GM03348 (cell line): Measurements from ENCODE around the gene PZP.
"Not testable (repeated sequence)": the region's sequence is repeated elsewhere in the genome, so short reads cannot be mapped to it uniquely, and the experiment has no call there.

ENCODE experiments used
- DNase-seq: peaks from one replicate; pipeline ENCODE4 v3.0.0; 2012; ENCODE audit warnings: low spot score

The PZP gene

DNA sequence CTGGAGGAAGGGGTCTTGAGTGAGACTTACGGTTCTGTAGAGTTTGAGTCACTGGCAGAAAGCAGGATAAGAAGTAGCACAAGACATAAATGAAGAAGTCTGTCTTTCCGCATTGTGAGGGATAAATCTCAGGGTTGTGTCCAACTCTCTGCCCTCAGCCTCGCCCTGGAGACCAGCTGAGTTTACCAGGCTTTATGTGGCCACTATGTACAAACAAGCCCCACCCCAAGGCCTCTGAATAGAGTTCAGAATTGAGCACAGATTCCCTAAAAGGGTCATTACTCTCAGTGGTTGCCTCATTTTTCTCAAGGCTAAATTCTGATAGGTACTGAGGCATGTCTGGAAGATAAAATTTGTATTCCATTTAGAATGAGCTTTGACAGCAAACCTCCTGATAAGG lies at the start of gene PZP:
Gene PZP, minus strand, starts transcription at position 167 of the 400 bp plus-strand sequence. Its CDS starts 54 bp downstream, at position 113.
- no peak for DNase-seq

DNA sequence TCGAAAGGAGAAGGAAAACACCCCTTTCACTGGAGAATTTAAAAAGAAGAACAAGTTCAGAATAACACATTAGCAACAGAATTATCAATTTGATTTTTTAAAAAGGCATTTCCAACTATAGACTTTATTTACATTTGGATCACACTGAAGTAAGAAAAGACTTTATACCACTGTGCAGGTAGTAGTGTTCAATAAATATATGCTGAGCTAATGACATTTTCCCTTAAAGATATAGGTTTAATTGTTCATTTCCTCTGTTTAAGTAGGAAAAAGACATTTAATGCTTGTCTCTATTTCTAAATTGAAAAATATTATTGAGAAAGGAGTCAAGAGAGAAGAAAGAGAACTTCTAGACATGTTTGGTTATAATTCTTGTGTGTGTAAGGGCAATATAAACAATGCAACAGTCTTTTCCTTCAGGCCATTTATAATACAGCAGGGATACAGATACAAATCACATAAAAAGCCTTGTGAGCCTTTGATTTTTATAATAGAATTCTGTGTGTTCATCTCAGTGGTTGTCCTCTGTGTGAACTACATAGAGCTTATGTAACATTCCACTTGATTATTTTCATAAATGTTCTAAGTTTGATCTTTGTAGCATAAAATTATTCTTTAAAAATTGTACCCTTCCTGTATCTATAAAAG lies 48.7 kb upstream of the PZP start:
- DNase-seq, result no peak

DNA sequence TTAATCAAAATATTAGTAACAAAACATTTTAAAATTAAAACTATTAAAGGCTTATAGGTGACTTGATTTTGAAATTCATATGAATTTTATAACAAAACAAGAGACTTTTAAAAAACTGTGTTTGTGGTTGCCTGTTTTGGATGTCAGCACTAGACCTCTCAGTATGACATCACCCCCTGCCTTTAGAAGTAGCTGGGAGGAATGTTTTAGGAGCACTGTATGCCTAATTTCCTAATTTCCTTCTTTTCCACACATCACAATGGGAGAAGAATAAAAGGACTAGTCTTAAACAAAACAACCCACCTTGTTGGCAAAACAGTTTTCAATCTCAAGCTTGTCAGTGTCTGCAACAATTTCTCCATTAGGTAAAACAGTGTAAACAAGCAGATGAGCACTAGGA lies 48.1 kb upstream of the PZP start:
- DNase-seq, result no peak

DNA sequence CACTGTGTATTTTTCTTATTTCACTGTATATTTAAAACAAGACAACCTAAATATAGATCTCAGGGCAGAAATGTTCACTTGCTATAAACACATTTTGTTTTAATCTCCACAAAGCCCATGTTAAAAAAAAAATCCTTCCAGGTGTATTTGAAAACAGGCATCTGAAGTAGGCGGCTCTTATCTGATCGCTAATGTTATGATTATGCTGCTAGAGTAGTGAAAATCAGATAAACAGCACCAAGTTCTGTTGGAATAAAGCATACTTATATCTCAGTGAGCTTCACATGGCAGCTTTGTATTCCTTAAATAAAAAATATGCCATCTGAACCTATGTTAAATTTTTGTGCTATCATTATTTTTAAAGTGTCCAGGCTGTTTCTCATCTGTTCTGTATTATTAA lies 47.6 kb upstream of the PZP start:
- no peak for DNase-seq

GRCh38 chr12:9253464-9253863 lies 45.3 kb upstream of the PZP start:
- DNase-seq, result no peak

- not testable (repeated sequence) for DNase-seq
These were observed 44.6 kb upstream of the PZP start for GRCh38 chr12:9252791-9253190.

DNA sequence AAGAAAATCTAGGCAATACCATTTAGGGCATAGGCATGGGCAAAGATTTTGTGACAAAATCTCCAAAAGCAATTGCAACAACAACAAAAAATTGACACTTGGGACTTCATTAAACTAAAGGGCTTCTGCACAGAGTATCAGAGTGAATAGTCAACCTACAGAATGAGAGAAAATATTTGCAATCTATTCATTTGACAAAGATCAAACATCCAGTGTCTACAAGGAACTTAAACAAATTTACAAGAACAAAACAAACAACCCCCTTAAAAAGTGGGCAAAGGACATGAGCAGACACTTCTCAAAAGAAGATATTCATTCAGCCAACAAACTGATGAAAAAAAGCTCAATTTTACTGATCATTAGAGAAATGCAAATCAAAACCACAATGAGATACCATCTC lies 44.1 kb upstream of the PZP start:
- DNase-seq, result no peak

- no peak for DNase-seq
These were observed 40.2 kb upstream of the PZP start for GRCh38 chr12:9248435-9248834.

DNA sequence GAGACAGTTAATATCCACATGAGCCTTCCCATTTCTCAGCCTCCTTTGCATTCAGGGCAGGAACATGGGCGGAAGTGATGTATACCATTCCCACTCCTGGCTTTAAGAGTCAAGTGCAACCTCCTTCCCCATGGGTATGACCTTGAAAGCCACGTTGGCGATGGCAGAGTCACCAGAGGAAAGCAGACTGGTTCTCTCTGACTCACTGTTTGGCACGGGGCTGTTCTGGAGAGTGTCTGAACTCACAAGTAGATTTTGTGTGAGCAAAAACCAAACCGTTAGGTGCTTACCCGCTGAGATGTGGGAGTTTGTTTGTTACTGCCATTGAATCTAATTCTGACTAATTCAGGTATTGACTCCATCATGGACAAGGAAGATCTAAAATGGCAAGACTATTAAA lies 36.7 kb upstream of the PZP start:
- DNase-seq, result no peak

DNA sequence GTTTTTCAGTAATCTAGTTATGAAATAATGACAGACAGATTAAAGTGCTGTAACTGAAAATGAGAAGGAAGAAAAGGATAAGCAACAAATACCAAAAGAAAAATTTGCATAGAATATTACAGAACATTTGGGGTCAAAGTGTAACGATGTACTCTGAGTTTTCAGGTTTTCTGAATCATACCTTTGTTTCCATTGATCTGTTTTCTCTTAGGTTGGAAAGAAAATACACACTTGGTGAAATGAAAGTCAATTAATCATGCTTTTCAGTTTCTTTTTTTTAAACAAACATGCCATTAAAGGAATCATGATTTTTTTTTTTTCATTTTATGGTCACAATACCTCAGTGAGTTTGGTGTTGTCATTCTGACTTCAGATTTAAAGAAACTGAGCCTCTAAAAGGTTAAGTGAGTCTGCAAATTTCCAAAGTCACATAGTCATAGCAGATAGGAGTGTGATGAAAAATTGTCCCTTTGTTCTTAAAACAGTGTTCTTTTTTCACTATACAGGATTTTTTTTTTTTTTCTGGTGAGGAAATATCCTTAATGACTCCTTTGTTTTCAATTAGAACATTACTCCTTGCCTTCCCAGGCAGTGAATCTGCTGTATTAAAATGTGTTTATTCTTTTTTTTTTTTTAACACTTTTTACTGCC lies 35.9 kb upstream of the PZP start:
- DNase-seq, result no peak

GRCh38 chr12:9241301-9241700 lies 33.1 kb upstream of the PZP start:
- no peak for DNase-seq

DNA sequence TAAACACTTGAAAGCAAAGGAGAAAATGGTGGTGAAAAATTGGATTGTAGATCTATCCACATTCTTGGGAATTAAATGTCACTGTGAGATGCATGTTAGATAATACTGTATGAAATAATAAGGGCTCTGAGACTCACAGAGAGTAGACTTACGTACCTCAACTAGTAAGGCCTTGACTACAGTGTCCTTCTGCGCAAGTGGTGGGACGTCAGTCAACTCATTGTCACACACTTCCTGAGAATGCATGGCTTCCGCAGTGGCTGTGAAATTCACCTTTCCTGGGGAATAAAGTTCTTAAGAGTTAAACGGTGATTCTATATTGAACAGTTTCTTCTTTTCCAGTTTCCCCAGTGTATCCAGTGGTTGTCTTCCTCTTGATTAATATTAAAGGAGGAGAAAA lies 32.6 kb upstream of the PZP start:
- DNase-seq, result no peak

DNA sequence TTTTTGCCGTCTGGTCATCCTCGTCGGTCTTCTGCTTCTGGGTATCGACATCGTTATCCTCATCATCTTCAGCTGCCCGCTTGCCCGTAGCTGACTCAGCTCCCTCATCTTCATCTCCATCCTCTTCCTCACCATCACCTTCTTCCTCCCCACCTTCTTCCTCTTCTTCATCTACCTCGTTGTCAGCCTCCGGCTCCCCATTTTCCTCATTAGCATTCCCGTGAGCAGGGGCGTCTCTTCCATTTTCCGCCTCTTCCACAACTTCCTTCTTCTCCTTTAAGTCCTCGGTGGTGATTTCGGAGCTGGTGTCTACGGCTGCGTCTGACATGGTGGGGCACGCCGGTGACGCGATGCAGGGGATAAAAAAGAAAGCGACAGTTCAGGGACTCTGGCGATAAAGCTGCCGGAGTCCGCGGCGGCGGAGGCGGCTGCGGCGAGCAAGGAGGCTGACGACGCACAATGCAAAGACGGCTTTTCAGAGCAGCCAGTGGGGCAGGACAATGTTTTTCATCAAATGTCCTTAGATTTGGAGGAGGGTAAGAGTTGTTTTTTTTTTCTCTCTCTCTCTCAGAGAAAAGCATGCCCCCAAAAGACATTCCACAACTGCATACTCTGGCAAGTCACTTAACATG lies 31.9 kb upstream of the PZP start:
- not testable (repeated sequence) for DNase-seq

DNA sequence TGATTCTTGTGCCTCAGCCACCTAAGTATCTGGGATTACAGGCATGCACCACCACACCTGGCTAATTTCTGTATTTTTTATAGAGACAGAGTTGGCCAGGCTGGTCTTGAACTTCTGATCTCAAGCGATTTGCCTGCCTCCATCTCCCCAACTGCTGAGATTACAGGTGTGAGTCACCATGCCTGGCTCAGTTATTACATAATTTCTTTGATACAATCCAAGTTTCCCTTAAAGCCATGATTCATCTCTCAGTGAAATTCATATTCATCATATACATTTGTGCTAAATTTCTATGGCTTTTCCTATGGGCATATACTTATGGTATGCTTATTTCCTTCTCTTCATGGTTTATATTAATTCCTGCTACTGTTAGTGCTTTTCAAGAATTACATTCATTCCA lies 29.1 kb upstream of the PZP start:
- no peak for DNase-seq

- DNase-seq, result no peak
These were observed 27.3 kb upstream of the PZP start for GRCh38 chr12:9235519-9235918.

- DNase-seq, result no peak
These were observed 19.8 kb upstream of the PZP start for GRCh38 chr12:9227950-9228349.

DNA sequence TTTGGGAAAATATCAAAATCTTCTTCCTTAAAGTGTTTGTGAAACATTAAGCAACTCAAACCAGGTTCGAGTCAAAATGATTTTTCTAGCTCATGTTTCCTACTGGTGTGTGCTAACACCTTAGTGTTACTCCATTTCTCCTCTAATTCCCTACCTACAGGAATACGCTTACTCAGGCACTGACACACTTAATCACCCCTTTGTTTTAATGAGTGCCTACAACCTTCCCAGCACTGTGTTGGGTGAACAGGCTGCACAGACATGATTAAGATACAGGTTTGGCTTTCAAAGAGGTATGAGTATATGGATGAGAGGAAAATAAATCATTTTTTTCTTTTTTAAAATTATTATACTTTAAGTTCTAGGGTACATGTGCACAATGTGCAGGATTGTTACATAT lies 15.6 kb upstream of the PZP start:
- DNase-seq, result no peak

DNA sequence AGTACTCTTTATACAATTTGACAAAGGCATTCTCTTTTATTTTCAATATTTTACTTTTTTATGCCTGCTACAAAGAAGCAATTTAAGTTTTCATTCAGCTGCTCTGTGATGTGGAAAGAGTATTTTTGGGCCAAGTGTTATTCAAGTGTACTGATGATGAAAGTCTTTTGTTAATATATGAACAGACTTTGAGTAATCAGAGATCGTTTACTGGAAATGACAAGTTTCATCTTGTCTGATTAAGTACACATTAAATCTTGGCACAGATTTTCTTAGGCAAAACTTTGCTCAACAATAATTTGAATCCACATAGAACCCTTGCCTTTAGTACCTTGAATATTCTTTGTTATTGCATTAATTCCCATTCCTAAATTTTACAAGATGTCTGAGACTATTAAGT lies 13.3 kb upstream of the PZP start:
- no peak for DNase-seq

DNA sequence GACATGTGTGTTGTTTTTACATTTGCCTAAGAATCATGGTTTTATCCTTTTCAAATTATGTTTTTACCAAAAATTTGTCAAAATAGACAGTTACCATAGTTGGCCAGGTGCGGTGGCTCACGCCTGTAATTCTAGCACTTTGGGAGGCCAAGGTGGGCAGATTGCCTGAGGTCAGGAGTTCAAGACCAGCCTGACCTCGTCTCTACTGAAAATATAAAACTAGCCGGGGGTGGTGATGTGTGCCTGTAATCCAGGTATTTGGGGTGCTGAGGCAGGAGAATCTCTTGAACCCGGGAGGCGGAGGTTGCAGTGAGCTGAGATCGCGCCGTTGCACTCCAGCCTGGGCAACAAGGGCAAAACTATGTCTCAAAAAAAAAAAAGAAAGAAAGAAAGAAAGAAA lies 12.8 kb upstream of the PZP start:
- not testable (repeated sequence) for DNase-seq

DNA sequence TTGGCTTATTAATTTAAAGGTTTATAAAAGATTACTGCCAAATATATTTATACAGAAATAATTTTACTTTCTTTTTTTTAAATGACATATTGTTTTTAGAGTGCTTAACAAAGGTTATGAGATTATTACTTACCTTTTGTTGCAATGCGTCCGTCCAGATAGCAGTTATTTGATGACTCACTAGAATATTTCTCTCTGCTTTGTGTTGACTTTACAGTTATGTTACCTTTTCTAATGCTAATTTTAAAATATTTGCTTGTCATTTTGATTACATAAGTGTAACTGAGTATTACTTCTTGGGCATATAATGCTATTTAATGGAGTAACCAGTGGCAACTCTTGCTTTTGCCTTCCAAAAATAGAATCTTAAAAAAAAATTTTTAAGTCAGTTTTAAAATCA lies 6.3 kb upstream of the PZP start:
- no peak for DNase-seq

DNA sequence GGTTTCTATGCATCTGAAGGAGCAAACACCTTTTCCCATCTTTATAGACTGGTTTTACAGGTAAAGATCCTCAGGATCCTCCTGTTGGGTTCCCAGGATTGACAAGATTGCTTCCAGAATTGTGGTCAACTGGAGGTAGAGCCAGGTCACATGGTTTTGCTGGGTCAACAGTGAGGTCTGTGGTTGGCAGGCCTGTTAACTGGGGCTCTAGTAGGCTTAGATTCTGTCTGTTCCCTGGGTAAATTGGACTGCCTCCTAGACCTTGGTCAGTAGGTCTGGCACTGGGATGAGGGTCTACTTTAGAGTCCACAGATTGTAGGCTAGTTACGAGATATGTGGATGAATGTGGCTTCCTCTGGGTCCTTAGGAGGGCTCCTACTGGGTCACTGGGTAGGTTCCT lies 3.5 kb upstream of the PZP start:
- no peak for DNase-seq

DNA sequence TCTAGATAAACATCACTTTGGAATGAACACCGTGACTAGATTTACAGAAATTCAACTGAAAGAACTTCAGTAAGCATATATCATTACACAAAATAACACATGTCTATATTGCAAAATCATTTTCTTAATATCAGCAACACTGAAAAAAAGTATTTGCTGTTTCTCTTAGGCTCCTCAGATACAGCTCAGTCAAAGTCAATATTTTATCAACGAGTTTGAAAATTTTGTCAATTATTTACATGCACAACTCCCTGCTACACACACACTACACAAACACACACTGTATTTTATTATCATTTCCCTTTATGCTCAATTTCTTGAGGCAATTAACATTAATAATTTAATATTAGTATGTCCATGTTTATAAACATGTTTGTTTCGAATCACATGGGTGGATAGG lies 3.8 kb downstream of the PZP start:
- no peak for DNase-seq

GRCh38 chr12:9198012-9198411 lies 10.2 kb downstream of the PZP start:
- no peak for DNase-seq

DNA sequence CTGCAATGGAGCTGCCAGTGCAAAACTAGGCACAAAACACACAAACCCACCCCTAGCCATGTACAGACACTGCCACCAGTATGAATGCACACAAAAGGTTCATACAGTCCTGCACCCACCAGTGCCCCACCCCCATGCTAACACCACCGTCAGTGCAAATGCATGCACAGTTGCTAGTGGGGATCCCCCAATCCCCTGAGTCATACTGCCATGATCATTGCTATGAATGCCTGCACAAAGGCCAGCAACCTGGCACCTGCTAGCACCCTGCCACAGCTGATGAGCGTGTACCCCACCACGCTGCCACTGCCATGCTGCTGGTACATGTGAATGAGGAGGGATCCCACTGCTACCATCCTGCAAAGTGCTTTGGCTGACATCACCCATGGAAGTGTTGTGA lies 23.9 kb downstream of the PZP start:
- no peak for DNase-seq
